Esophagus squamous epithelium (tissue), 4 donors: ENCODE results near the gene OR10A3.

Experiments used
- CTCF ChIP-seq, 6 experiments: fragments of 450-650 bp in 4 of 6; fragments of 200-600 bp in 2 of 6; sonication (generic) in 2 of 6; IDR thresholded peaks; one replicate each; pipeline ENCODE4 v1.5.1; 2016 to 2019; ENCODE audit warnings: antibody characterized with exemption in 6 of 6, mild to moderate bottlenecking in 4 of 6, moderate library complexity in 4 of 6
- POLR2A ChIP-seq, 4 donors: fragments of 450-650 bp; IDR thresholded peaks; one replicate each; pipeline ENCODE4 v1.6.1; 2017; ENCODE audit warnings: antibody characterized with exemption in 4 of 4, mild to moderate bottlenecking in 4 of 4, moderate library complexity in 3 of 4

GRCh38 chr11:7911011-7911410, 30.5 kb downstream of the OR10A3 start:
- TF ChIP-seq POLR2A (IDR thresholded peaks at IDR 0.05) (no peak), CTCF (IDR thresholded peaks at IDR 0.05) (no peak)
